ENCODE measurements around the gene SLC10A7. TPM values are rescaled to one million over a fixed set of nuclear protein-coding genes. Genes with fewer than 3 reads are reported as not detected.

The SLC10A7 gene
- total and polyA plus RNA-seq, 2 of the 8 experiments (the other 6 are each of a cell fraction or from before 2014, with no cell fraction given), result 2.5 to 2.9 TPM

GRCh38 chr4:146315184-146315583 lies 206.6 kb downstream of the SLC10A7 start:
- Histone ChIP-seq H3K14ac (ENCODE audit: insufficient read length) (no peak overlapping the region), H3K4me2 (ENCODE audit: insufficient read depth in 1 of 2, low read depth in 2 of 2, low read length in 2 of 2) (no peak overlapping the region), H2BK12ac (ENCODE audit: low read depth, low read length) (no peak overlapping the region), H3K79me2 (ENCODE audit: control insufficient read depth in 1 of 2, insufficient read depth in 2 of 2, low read length in 2 of 2) (no peaks in the 10 kb centered on the region), H2BK5ac (ENCODE audit: low read depth, low read length) (no peak overlapping the region), H3K9ac (replicated peaks in 1 of 4; ENCODE audit: extremely low read depth in 1 of 4, low read depth in 3 of 4, low read length in 3 of 4) (no peak overlapping the region), H2BK20ac (ENCODE audit: low read length) (no peak overlapping the region), H3K4ac (replicated peaks; ENCODE audit: insufficient read length, low read depth, low read length) (no peak overlapping the region), H4K5ac (ENCODE audit: insufficient read length, low read depth, low read length) (no peak overlapping the region), H4K8ac (ENCODE audit: extremely low read depth, insufficient read depth, low read length) (no peak overlapping the region), H3K23ac (ENCODE audit: insufficient read length) (no peak overlapping the region), H3K27me3 (replicated peaks in 1 of 4; ENCODE audit: control insufficient read depth in 3 of 4, extremely low read depth in 1 of 4, insufficient read depth in 3 of 4, low read length in 3 of 4) (no peaks in the 10 kb centered on the region; a peak in 2 of 7 replicates), H4K91ac (replicated peaks; ENCODE audit: insufficient read length, low read length) (no peak overlapping the region), H3K4me3 (ENCODE audit: extremely low read depth in 1 of 4, insufficient read depth in 2 of 4, low read depth in 3 of 4, low read length in 4 of 4) (no peak overlapping the region), H3K36me3 (ENCODE audit: control insufficient read depth in 2 of 4, insufficient read depth in 4 of 4, low read length in 3 of 4) (no peaks in the 10 kb centered on the region), H3K79me1 (ENCODE audit: low read depth, low read length) (no peaks in the 10 kb centered on the region), H3K56ac (replicated peaks; ENCODE audit: insufficient read length, low read depth, low read length) (no peak overlapping the region), H3K23me2 (ENCODE audit: low read depth, low read length) (no peaks in the 10 kb centered on the region), H3K18ac (ENCODE audit: extremely low read depth, low read length) (no peak overlapping the region), H3K9me3 (ENCODE audit: insufficient read depth in 2 of 2, low read depth in 1 of 2, low read length in 1 of 2) (no peaks in the 10 kb centered on the region), H2BK120ac (replicated peaks; ENCODE audit: low read depth, low read length) (no peak overlapping the region), H3K27ac (ENCODE audit: low read depth, low read length) (no peak overlapping the region), H4K20me1 (replicated peaks in 1 of 2; ENCODE audit: control insufficient read depth in 1 of 2, insufficient read depth in 2 of 2, low read length in 2 of 2) (no peaks in the 10 kb centered on the region), H2BK15ac (ENCODE audit: low read length) (no peak overlapping the region), H2AK5ac (ENCODE audit: low read depth, low read length) (no peak overlapping the region), H2AFZ (ENCODE audit: low read length) (no peak overlapping the region), H3K4me1 (replicated peaks in 1 of 4; ENCODE audit: control insufficient read depth in 3 of 4, insufficient read depth in 4 of 4, low read length in 3 of 4) (no peaks in the 10 kb centered on the region)
- POLR2A ChIA-PET (ENCODE audit: partially characterized antibody), result no interaction called here
- no peak for FAIRE-seq
- WGBS, 2 experiments (ENCODE audit: extremely low coverage in 1 of 2, insufficient coverage in 1 of 2, insufficient read length in 1 of 2, insufficient replicate concordance in 2 of 2, low coverage in 1 of 2, low lambda C conversion rate in 2 of 2, missing lambda C conversion rate in 1 of 2), result 75% methylated on average over 1 of the region's 1 CpG; no CpG with 5 or more reads in 1 of the 2 experiments
- DNase-seq (ENCODE audit: low read depth in 1 of 2, low spot score in 2 of 2), result no peak
- CTCF ChIA-PET (ENCODE audit: partially characterized antibody), result interaction anchor here (0.6 kb wide), 1 partner anchor 26 kb away, joined by 3 read pairs; no protein-coding TSS in a partner anchor
